ENCODE measurements around the gene PRR20C. TPM values are rescaled to one million over a fixed set of nuclear protein-coding genes. Genes with fewer than 3 reads are reported as not detected.

PRR20C gene
- not detected in 2 replicates for total RNA-seq

DNA sequence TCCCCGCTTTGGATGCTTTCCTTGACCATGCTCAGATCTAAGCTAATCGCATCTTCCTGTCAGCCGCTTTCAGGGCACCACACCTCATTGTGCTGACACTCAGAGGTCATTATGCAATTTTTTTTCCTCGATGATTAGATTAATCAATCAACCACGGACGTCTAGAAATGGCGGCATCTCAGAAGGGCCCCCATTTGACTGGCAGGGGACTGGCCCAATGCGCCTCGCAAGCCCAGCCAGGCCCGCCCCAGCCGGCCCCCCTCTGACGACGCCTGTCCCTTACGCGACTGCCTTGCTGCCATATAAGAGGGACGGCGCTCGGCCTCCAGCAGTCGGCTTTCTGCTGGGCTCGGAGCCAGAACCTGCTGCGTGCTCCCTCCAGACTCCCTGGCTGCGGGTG lies at the start of gene PRR20C:
PRR20C (plus strand) TSS at position 301 of the 400 bp plus-strand sequence. CDS start 387 bp downstream, outside the sequence.

DNA sequence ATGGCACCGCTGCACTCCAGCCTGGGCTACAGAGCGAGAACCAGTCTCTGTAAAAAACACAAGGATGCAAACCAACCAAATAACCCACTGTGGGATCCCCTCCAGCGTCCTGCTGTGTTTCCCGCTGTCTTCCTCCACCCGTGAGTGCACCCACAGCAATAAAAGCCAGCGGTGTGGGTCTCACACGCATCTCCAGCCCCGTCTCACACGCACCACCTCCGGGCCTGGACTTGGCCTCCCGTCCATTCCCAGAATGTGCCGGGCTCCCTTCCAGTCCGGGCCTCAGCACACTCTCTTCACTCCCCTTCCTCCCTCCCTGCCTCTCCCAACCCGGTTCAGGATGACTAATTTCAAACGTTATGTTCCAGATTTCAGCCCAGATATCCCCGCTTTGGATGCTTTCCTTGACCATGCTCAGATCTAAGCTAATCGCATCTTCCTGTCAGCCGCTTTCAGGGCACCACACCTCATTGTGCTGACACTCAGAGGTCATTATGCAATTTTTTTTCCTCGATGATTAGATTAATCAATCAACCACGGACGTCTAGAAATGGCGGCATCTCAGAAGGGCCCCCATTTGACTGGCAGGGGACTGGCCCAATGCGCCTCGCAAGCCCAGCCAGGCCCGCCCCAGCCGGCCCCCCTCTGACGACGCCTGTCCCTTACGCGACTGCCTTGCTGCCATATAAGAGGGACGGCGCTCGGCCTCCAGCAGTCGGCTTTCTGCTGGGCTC lies 13.5 kb upstream of the PRR20C start, which contains the start of gene PRR20A:
PRR20A (plus strand) TSS at position 684 of the 734 bp plus-strand sequence. CDS start 387 bp downstream, outside the sequence.

DNA sequence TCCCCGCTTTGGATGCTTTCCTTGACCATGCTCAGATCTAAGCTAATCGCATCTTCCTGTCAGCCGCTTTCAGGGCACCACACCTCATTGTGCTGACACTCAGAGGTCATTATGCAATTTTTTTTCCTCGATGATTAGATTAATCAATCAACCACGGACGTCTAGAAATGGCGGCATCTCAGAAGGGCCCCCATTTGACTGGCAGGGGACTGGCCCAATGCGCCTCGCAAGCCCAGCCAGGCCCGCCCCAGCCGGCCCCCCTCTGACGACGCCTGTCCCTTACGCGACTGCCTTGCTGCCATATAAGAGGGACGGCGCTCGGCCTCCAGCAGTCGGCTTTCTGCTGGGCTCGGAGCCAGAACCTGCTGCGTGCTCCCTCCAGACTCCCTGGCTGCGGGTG lies 6.7 kb upstream of the PRR20C start, which contains the start of gene PRR20B:
PRR20B (plus strand) TSS at position 301 of the 400 bp plus-strand sequence. CDS start 387 bp downstream, outside the sequence.

DNA sequence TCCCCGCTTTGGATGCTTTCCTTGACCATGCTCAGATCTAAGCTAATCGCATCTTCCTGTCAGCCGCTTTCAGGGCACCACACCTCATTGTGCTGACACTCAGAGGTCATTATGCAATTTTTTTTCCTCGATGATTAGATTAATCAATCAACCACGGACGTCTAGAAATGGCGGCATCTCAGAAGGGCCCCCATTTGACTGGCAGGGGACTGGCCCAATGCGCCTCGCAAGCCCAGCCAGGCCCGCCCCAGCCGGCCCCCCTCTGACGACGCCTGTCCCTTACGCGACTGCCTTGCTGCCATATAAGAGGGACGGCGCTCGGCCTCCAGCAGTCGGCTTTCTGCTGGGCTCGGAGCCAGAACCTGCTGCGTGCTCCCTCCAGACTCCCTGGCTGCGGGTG lies 6.5 kb downstream of the PRR20C start, which contains the start of gene PRR20D:
PRR20D (plus strand) TSS at position 301 of the 400 bp plus-strand sequence. CDS start 387 bp downstream, outside the sequence.

DNA sequence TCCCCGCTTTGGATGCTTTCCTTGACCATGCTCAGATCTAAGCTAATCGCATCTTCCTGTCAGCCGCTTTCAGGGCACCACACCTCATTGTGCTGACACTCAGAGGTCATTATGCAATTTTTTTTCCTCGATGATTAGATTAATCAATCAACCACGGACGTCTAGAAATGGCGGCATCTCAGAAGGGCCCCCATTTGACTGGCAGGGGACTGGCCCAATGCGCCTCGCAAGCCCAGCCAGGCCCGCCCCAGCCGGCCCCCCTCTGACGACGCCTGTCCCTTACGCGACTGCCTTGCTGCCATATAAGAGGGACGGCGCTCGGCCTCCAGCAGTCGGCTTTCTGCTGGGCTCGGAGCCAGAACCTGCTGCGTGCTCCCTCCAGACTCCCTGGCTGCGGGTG lies 13.0 kb downstream of the PRR20C start, which contains the start of gene PRR20E:
PRR20E (plus strand) TSS at position 301 of the 400 bp plus-strand sequence. CDS start 387 bp downstream, outside the sequence.

Other genes with a start within 250 kb of the PRR20C start
- not detected in 2 replicates for gene PRR20A, start 13.1 kb upstream of the PRR20C start, total RNA-seq
- not detected in 2 replicates for gene PRR20B, start 6.6 kb upstream of the PRR20C start, total RNA-seq
- gene PRR20D, start 6.6 kb downstream of the PRR20C start, total RNA-seq: not detected in 2 replicates
- not detected in 2 replicates for gene PRR20E, start 13.1 kb downstream of the PRR20C start, total RNA-seq